ENCODE results near the gene B3GNT5. TPM values are rescaled to one million over a fixed set of nuclear protein-coding genes. Genes with fewer than 3 reads are reported as not detected.

Gene B3GNT5
- total and polyA plus RNA-seq, 9 of the 15 experiments (the other 6 are each of a cell fraction or from before 2014, with no cell fraction given) = 8.8 to 23.8 (median 14.4) TPM

DNA sequence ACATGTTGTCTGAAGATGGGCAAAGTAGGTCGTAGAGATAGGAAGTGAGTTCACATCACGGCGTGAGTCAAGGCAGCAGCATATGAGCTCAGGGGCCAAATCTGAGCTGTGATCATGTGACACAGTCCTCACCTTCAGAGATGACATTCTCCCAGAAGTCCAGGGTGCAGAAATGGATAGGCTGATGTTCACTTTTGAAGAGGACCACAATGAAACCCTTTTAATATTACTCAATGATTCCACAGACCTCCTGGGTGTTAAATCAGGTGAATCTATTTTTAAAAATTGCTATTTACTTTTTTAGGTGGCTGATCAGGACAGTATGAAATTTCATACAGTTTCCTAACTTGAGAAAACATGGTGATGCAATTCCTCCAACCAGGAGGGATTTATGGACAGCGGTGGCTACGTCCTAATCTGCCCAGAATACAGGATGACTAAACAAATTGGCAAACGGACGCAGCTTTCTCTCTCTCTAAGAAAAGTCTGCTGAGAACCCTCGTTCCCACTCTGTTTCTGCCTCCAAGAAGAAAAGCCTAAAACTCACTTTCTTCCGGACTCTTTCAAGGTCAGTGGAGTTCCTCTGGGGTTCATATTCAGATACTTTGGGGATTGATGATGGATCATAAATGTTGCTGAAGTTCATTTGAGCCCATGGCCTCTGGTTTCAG, 34.4 kb downstream of the B3GNT5 start (continued):
- TF ChIP-seq, protein P1, sequence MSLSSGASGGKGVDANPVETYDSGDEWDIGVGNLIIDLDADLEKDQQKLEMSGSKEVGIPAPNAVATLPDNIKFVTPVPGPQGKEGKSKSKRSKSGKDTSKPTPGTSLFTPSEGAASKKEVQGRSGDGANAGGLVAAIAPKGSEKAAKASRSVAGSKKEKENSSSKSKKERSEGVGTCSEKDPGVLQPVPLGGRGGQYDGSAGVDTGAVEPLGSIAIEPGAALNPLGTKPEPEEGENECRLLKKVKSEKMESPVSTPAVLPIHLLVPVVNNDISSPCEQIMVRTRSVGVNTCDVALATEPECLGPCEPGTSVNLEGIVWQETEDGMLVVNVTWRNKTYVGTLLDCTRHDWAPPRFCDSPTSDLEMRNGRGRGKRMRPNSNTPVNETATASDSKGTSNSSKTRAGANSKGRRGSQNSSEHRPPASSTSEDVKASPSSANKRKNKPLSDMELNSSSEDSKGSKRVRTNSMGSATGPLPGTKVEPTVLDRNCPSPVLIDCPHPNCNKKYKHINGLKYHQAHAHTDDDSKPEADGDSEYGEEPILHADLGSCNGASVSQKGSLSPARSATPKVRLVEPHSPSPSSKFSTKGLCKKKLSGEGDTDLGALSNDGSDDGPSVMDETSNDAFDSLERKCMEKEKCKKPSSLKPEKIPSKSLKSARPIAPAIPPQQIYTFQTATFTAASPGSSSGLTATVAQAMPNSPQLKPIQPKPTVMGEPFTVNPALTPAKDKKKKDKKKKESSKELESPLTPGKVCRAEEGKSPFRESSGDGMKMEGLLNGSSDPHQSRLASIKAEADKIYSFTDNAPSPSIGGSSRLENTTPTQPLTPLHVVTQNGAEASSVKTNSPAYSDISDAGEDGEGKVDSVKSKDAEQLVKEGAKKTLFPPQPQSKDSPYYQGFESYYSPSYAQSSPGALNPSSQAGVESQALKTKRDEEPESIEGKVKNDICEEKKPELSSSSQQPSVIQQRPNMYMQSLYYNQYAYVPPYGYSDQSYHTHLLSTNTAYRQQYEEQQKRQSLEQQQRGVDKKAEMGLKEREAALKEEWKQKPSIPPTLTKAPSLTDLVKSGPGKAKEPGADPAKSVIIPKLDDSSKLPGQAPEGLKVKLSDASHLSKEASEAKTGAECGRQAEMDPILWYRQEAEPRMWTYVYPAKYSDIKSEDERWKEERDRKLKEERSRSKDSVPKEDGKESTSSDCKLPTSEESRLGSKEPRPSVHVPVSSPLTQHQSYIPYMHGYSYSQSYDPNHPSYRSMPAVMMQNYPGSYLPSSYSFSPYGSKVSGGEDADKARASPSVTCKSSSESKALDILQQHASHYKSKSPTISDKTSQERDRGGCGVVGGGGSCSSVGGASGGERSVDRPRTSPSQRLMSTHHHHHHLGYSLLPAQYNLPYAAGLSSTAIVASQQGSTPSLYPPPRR (CRISPR knock-in tag; IDR thresholded peaks at IDR 0.05; ENCODE audit: borderline replicate concordance) = no peak
- TF ChIP-seq ATF7 (IDR thresholded peaks at IDR 0.05) = peak; percentile 89
- no peak for TF ChIP-seq COPS2 (conservative IDR thresholded peaks at IDR 0.05)
- TF ChIP-seq, protein P2, sequence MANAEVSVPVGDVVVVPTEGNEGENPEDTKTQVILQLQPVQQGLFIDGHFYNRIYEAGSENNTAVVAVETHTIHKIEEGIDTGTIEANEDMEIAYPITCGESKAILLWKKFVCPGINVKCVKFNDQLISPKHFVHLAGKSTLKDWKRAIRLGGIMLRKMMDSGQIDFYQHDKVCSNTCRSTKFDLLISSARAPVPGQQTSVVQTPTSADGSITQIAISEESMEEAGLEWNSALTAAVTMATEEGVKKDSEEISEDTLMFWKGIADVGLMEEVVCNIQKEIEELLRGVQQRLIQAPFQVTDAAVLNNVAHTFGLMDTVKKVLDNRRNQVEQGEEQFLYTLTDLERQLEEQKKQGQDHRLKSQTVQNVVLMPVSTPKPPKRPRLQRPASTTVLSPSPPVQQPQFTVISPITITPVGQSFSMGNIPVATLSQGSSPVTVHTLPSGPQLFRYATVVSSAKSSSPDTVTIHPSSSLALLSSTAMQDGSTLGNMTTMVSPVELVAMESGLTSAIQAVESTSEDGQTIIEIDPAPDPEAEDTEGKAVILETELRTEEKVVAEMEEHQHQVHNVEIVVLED (CRISPR knock-in tag; IDR thresholded peaks at IDR 0.05) = peak; percentile 23; the same call in 1 of the 2 replicates
- TF ChIP-seq STAT5B (CRISPR knock-in tag; IDR thresholded peaks at IDR 0.05) = no peak
- no peak for TF ChIP-seq ESRRB (CRISPR knock-in tag; IDR thresholded peaks at IDR 0.05; ENCODE audit: borderline replicate concordance)
- TF ChIP-seq PHB2 (IDR thresholded peaks at IDR 0.05; ENCODE audit: low read depth) = peak; percentile 37; the same call in 1 of the 2 replicates
- TF ChIP-seq KDM2B (CRISPR knock-in tag; IDR thresholded peaks at IDR 0.05) = no peak
- TF ChIP-seq, protein P3, sequence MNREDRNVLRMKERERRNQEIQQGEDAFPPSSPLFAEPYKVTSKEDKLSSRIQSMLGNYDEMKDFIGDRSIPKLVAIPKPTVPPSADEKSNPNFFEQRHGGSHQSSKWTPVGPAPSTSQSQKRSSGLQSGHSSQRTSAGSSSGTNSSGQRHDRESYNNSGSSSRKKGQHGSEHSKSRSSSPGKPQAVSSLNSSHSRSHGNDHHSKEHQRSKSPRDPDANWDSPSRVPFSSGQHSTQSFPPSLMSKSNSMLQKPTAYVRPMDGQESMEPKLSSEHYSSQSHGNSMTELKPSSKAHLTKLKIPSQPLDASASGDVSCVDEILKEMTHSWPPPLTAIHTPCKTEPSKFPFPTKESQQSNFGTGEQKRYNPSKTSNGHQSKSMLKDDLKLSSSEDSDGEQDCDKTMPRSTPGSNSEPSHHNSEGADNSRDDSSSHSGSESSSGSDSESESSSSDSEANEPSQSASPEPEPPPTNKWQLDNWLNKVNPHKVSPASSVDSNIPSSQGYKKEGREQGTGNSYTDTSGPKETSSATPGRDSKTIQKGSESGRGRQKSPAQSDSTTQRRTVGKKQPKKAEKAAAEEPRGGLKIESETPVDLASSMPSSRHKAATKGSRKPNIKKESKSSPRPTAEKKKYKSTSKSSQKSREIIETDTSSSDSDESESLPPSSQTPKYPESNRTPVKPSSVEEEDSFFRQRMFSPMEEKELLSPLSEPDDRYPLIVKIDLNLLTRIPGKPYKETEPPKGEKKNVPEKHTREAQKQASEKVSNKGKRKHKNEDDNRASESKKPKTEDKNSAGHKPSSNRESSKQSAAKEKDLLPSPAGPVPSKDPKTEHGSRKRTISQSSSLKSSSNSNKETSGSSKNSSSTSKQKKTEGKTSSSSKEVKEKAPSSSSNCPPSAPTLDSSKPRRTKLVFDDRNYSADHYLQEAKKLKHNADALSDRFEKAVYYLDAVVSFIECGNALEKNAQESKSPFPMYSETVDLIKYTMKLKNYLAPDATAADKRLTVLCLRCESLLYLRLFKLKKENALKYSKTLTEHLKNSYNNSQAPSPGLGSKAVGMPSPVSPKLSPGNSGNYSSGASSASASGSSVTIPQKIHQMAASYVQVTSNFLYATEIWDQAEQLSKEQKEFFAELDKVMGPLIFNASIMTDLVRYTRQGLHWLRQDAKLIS (CRISPR knock-in tag; IDR thresholded peaks at IDR 0.05) = no peak; the same call in 1 of the 2 replicates
- TF ChIP-seq, protein P4, sequence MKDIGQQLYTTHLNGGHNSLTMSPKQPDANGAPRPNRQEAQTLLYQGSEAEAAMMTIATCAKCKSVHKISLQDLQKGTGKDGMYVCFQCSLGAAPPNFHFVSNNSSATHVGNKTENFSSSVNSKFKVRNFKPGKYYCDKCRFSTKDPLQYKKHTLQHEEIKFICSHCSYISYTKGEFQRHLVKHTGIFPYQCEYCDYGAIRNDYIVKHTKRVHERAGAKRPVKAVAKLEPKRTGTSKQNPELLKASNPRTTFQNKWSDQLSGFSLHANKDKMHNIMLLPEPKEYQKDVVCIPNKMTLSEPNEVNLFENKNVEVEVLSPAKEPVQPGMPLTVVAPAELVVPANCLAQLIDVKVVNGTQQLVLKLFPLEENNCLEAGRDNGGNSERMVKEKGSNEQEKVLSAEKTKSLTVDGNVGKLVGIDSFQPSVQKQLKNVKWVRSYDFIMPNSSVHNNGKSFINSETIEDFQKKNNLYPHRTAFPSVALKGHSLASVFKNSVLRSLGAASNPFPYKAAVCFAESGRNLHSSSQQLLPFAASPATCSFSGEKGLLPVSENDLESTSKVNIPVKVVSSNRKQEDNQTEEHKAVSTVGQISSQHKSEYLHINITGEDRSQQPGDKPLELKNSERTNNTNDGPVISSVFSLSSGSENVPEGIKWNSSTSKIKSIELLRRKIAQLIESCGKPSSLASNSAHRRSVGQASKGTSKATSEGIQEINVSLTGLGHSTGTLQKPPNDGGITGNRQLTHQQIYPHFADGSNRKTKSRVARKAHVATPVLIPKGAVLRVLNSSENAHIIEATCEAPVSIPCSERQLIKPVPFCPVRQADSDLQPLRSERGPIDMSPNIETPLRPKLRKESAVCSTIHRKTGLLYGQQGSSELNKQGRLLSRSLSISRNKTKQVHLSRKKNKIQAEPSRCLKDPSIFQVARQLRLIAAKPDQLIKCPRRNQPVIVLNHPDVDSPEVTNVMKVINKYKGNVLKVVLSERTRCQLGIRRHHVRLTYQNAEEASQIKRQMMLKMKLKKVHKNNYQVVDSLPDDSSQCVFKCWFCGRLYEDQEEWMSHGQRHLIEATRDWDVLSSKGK (CRISPR knock-in tag; IDR thresholded peaks at IDR 0.05) = no peak
- TF ChIP-seq ZFP30 (CRISPR knock-in tag; IDR thresholded peaks at IDR 0.05; ENCODE audit: borderline replicate concordance) = no peak
- no peak for TF ChIP-seq CBFA2T3 (IDR thresholded peaks at IDR 0.05)
- TF ChIP-seq GTF2F1 (IDR thresholded peaks at IDR 0.05; ENCODE audit: low read depth, low read length) = no peak
- TF ChIP-seq DPF2 (IDR thresholded peaks at IDR 0.05) = peak; percentile 76
